Bronchial smooth muscle cell (primary cell): ENCODE measurements around the gene MAEA. TPM values are rescaled to one million over a fixed set of nuclear protein-coding genes. Genes with fewer than 3 reads are reported as not detected.

Experiments used
- total RNA-seq: library from RNA; depleted of rRNA; stranded (reverse); fragments of >200 nt; gene quantifications from 2 replicates; pipeline ENCODE4 v1.2.1, GENCODE V29; 2014

The MAEA gene
- 62.9 and 80.3 TPM in 2 replicates for total RNA-seq

GRCh38 chr4:1289207-1290164 lies at the start of gene MAEA:
Gene MAEA (plus strand): TSS chr4:1289891. CDS start chr4:1289914, 23 bp downstream.

GRCh38 chr4:1248245-1249147 lies 41.2 kb upstream of the MAEA start, which contains the start of gene CTBP1:
Gene CTBP1 (minus strand): TSS chr4:1249130. CDS start chr4:1241331, 7,799 bp downstream.

DNA sequence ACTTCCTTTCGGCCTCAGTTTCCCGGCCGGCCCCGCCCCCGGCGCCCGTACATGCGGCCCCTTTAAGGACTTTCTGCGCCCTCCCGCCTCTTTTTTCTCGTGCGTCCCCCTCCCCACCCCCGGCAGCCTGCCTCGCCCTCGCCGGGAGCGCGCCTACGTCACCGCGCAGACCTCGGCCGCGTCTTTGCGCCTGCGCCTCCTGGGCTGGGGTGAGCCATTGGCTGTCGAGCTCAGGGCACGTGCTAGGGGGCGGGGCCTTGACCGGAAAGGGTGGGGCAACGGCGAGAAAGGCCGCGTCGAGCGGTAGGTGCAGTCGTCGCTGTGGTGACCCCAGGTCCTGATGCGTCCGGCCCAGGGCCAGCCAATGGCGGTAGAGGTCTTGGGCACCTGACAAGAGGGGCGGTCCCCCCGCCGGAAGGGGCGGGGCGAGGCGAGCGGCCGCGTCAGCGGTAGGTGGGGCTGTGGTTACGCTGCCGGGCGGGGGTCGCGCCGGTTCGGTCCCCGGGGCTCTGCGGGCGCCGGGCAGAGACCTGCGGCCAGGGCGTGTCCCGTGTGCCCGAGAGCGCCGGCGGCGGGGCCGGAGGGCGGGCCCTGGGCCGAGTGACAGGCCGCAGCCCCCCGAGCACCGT lies 57.2 kb downstream of the MAEA start, which contains the start of gene UVSSA:
Gene UVSSA, plus strand, starts transcription at position 428 of the 629 bp plus-strand sequence. CDS start 884 bp downstream, outside the sequence.

Other genes starting within 250 kb of the MAEA start
- 0.09 and 0.32 TPM in 2 replicates for gene RNF212, start 176.3 kb upstream of the MAEA start, total RNA-seq
- 573 and 703 TPM in 2 replicates for gene SPON2, start 117.3 kb upstream of the MAEA start, total RNA-seq
- 212 and 250 TPM in 2 replicates for gene CTBP1, start 40.8 kb upstream of the MAEA start, total RNA-seq
- 5.5 and 6.9 TPM in 2 replicates for gene UVSSA, start 57.3 kb downstream of the MAEA start, total RNA-seq
- gene NKX1-1, start 116.6 kb downstream of the MAEA start, total RNA-seq = not detected in 2 replicates